GM12873 (cell line): ENCODE data around the gene SSX4B.
"Not testable (repeated sequence)": the region's sequence is repeated elsewhere in the genome, so short reads cannot be mapped to it uniquely, and the experiment has no call there.

ENCODE experiments used
- TF ChIP-seq, protein P1 (sequence below): IDR thresholded peaks from 2 replicates; pipeline ENCODE4 v1.5.1; 2012; ENCODE audit warnings: low read depth, mild to moderate bottlenecking, moderate library complexity, low read length, control low read depth; ENCODE audit not compliant: insufficient read depth; ENCODE audit errors: missing control alignments

Gene SSX4B

DNA sequence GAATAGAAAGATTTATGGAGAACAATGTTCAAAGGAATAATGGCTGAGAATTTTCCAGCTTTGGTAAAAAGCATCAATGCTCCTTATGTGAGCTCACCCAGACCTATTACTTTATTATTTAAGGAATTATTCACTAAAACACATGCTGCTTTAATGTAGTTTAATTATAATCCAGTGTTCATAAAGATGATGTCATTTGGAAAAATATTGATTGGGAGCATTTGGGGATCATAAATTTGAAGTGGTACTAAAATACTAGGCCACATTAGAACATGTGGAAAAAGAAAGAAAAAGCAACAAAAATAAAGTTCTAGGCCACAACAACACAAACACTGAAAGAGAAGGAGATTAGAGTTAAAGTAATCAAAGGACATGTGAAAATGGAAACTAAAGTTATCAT, 38.3 kb upstream of the SSX4B start:
- TF ChIP-seq, protein P1, sequence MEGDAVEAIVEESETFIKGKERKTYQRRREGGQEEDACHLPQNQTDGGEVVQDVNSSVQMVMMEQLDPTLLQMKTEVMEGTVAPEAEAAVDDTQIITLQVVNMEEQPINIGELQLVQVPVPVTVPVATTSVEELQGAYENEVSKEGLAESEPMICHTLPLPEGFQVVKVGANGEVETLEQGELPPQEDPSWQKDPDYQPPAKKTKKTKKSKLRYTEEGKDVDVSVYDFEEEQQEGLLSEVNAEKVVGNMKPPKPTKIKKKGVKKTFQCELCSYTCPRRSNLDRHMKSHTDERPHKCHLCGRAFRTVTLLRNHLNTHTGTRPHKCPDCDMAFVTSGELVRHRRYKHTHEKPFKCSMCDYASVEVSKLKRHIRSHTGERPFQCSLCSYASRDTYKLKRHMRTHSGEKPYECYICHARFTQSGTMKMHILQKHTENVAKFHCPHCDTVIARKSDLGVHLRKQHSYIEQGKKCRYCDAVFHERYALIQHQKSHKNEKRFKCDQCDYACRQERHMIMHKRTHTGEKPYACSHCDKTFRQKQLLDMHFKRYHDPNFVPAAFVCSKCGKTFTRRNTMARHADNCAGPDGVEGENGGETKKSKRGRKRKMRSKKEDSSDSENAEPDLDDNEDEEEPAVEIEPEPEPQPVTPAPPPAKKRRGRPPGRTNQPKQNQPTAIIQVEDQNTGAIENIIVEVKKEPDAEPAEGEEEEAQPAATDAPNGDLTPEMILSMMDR, result no peak

DNA sequence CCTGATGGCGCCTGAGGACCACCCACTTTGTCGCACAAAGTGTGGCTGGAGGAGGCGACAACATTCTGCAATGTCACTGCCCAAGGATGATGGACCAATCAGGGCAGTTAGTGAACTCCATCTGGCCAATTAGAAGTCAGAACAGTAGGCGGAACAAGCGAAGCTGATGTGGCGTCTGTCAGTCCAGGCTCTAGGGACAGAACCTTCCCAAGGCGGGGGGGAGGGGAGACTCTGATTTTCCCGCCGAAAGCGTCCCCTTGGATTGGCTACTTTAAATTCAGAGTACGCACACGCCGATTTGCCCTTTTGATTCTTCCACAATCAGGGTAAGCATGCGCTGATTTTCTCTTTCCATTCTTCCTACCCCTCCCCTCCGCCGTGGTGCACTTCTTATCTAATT, 28.5 kb downstream of the SSX4B start, which contains the start of gene SSX4:
Gene SSX4 (plus strand): TSS at position 301 of the 400 bp plus-strand sequence. CDS start 515 bp downstream, outside the sequence.
- TF ChIP-seq, protein P1, result not testable (repeated sequence)

DNA sequence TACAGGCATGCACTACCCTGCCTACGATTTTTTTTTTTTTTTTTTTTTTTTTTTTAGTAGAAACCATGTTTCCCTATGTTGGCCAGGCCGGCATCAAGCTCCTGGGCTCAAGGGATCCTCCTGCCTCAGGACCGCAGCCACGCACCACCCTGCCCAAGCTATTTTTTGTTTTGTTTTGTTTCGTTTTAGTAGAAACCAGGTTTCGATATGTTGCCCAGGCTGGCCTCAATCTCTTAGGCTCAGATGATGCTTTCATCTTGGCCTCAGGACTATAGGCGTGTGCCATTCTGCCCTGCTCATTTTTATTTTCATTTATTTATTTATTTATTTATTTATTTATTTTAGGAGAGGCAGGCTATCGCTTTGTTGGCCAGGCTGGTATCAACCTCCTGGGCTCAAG, 54.1 kb downstream of the SSX4B start:
- TF ChIP-seq, protein P1, result no peak

DNA sequence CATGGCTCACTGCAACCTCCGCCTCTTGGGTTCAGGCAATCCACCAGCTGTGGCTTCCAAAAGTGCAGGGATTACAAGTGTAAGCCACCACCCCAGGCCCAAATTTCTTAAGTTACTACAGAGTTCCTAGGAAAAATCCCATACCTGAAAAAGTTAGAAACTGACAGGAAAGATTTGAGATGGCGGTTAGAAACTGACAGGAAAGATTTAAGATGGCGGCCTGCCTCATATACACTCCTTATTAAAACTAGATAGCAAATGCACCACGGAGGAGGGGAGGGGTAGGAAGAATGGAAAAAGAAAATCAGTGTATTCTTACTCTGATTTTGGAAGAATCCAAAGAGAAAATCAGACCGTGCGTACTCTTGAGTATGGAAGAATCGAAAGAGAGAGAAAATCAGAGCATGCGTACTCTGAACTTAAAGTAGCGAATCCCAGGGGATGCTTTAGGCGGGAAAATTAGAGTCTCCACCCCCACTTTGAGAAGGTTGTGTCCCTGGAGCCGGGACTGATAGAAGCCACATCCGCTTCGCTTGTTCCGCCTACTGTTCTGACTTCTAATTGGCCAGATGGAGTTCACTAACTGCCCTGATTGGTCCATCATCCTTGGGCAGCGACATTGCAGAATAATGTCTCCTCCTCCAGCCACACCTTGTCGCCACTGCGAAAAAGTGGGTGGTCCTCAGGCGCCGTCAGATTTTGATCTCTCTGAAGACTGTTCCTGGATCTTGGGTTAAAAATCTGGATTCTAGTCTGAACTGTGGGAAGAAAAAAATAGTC, 55.3 kb downstream of the SSX4B start, which contains the start of gene SSX3:
Gene SSX3 (minus strand): TSS at position 389 of the 780 bp plus-strand sequence. CDS start 1,454 bp downstream, outside the sequence.
- TF ChIP-seq, protein P1, result not testable (repeated sequence)
